Endothelial cell of umbilical vein (primary cell): Measurements from ENCODE around the gene PLXDC2. TPM values are rescaled to one million over a fixed set of nuclear protein-coding genes. Genes with fewer than 3 reads are reported as not detected.

Source experiments
- BruUV-seq: library from RNA; stranded (reverse); fragments of 400-500 nt; replicated peaks from 2 replicates; lab custom pipeline; 2021; lab: Mats Ljungman, UMichigan
- CTCF ChIA-PET: fragments of 300-600, 350-600 bp; sonication (Branson Sonifier 250); formaldehyde crosslinking; loops from one replicate; lab custom pipeline; 2021; ENCODE audit warnings: antibody characterized with exemption, inconsistent platforms; lab: Charles Lee
- POLR2A ChIA-PET: fragments of 300-600, 350-600 bp; sonication (Branson Sonifier 250); formaldehyde crosslinking; loops from one replicate; lab custom pipeline; 2021; ENCODE audit warnings: antibody characterized with exemption, inconsistent platforms; lab: Charles Lee
- DNase-seq: peaks from one replicate; pipeline ENCODE4 v3.0.0-alpha.2; 2011; ENCODE audit warnings: low read depth, low spot score
- FAIRE-seq: peaks from 2 replicates; lab custom pipeline; 2011; peaks lifted over from hg19 to GRCh38; lab: Jason Lieb, UNC
- H2AFZ ChIP-seq: 2 replicates; pipeline ENCODE4 v1.6.0; 2012; ENCODE audit warnings: low read depth, low read length, control low read depth, inconsistent platforms
- H3K27ac ChIP-seq: 2 replicates; pipeline ENCODE4 v1.5.1; 2011; ENCODE audit warnings: low read depth, mild to moderate bottlenecking, control low read depth, low read length, moderate library complexity; ENCODE audit not compliant: insufficient read depth
- H3K27me3 ChIP-seq, 2 experiments: 2 replicates each; pipeline versions ENCODE4 v1.6.0 to v1.6.1; 2011; ENCODE audit warnings: low read length in 2 of 2, mixed read lengths in 1 of 2; ENCODE audit not compliant: control insufficient read depth in 2 of 2, insufficient read depth in 2 of 2
- H3K36me3 ChIP-seq, 2 experiments: 2 replicates in 1 of 2; 3 replicates in 1 of 2; pipeline ENCODE4 v1.5.1; 2011; ENCODE audit warnings: low read length in 2 of 2, mild to moderate bottlenecking in 1 of 2, moderate library complexity in 1 of 2; ENCODE audit not compliant: control insufficient read depth in 2 of 2, insufficient read depth in 2 of 2; ENCODE audit errors: extremely low read depth in 1 of 2
- H3K4me1 ChIP-seq: 3 replicates; pipeline ENCODE4 v1.5.1; 2011; ENCODE audit warnings: mild to moderate bottlenecking, low read length; ENCODE audit not compliant: control insufficient read depth, insufficient read depth; ENCODE audit errors: extremely low read depth
- H3K4me2 ChIP-seq: 2 replicates; pipeline ENCODE4 v1.6.1; 2011; ENCODE audit warnings: low read length, control low read depth, mixed read lengths; ENCODE audit not compliant: insufficient read depth
- H3K4me3 ChIP-seq, 3 experiments: fragments of 200-600 bp in 1 of 3; sonication (generic), shearing (Covaris generic) in 1 of 3; replicated peaks in 1 of 3; 2 replicates each; pipeline ENCODE4 v1.5.1; 2011 to 2016; ENCODE audit warnings: control low read depth in 3 of 3, low read length in 3 of 3, mild to moderate bottlenecking in 2 of 3, inconsistent platforms in 1 of 3, low read depth in 1 of 3, moderate library complexity in 1 of 3; ENCODE audit not compliant: insufficient read depth in 1 of 3
- H3K79me2 ChIP-seq: 2 replicates; pipeline ENCODE4 v1.6.0; 2012; ENCODE audit warnings: low read length, inconsistent platforms; ENCODE audit not compliant: control insufficient read depth, insufficient read depth
- H3K9ac ChIP-seq: replicated peaks from 2 replicates; pipeline ENCODE3; 2011; ENCODE audit warnings: low read length, control low read depth; ENCODE audit not compliant: insufficient read depth; ENCODE audit errors: extremely low read depth
- H3K9me1 ChIP-seq: replicated peaks from 3 replicates; pipeline ENCODE4 v1.6.0; 2011; ENCODE audit warnings: mild to moderate bottlenecking, low read length; ENCODE audit not compliant: control insufficient read depth, insufficient read depth; ENCODE audit errors: extremely low read depth
- H3K9me3 ChIP-seq: replicated peaks from 2 replicates; pipeline ENCODE4 v1.5.1; 2012; ENCODE audit warnings: low read length, inconsistent platforms; ENCODE audit not compliant: control insufficient read depth, insufficient read depth
- H4K20me1 ChIP-seq: replicated peaks from 2 replicates; pipeline ENCODE3; 2011; ENCODE audit warnings: mild to moderate bottlenecking, low read length; ENCODE audit not compliant: control insufficient read depth, insufficient read depth; ENCODE audit errors: extremely low read depth
- EZH2 ChIP-seq: IDR thresholded peaks from 2 replicates; pipeline ENCODE4 v1.6.1; 2012; ENCODE audit warnings: borderline replicate concordance, low read depth, mild to moderate bottlenecking, moderate library complexity, low read length, inconsistent platforms; ENCODE audit not compliant: severe bottlenecking
- FOS ChIP-seq: IDR thresholded peaks from 2 replicates; pipeline ENCODE4 v1.6.1; 2011; ENCODE audit warnings: mild to moderate bottlenecking, low read length, moderate library complexity, borderline replicate concordance; ENCODE audit not compliant: insufficient read depth
- GATA2 ChIP-seq: IDR thresholded peaks from 2 replicates; pipeline ENCODE4 v1.7.0; 2011; ENCODE audit warnings: low read depth, mild to moderate bottlenecking, moderate library complexity, mixed read lengths, low read length; ENCODE audit not compliant: insufficient read length, insufficient read depth
- JUN ChIP-seq: IDR thresholded peaks from 2 replicates; pipeline ENCODE4 v1.6.1; 2011; ENCODE audit warnings: borderline replicate concordance, low read depth; ENCODE audit not compliant: insufficient read length, insufficient read depth
- MAX ChIP-seq: IDR thresholded peaks from 2 replicates; pipeline ENCODE4 v1.6.1; 2011; ENCODE audit not compliant: insufficient read depth, insufficient read length
- MYC ChIP-seq: IDR thresholded peaks from one replicate; pipeline ENCODE4 v1.6.1; 2011; ENCODE audit warnings: mild to moderate bottlenecking, low read depth, low read length
- POLR2A ChIP-seq: IDR thresholded peaks from 2 replicates; pipeline ENCODE4 v1.6.1; 2012; ENCODE audit warnings: low read depth, mild to moderate bottlenecking, control low read depth, low read length
- POLR2AphosphoS5 ChIP-seq: IDR thresholded peaks from 2 replicates; pipeline ENCODE4 v1.6.1; 2012; ENCODE audit warnings: low read depth, mild to moderate bottlenecking, control low read depth, low read length, moderate library complexity; ENCODE audit not compliant: insufficient read depth
- dilution Hi-C: fragments of 300-500 bp; cut with MboI; formaldehyde crosslinking; loops from one replicate; pipeline ENCODE4 v1.15.0; 2019; ENCODE audit warnings: low sequenced_read_pairs; ENCODE audit not compliant: extremely low pct_ligation_motif_present
- intact Hi-C: fragments of 100-400 bp; cut with micrococcal nuclease; formaldehyde crosslinking; loops from one replicate; pipeline ENCODE4 v1.10.0; 2022
- polyA plus RNA-seq, 4 experiments: library from polyadenylated mRNA; depleted of rRNA in 3 of 4; stranded (reverse) in 3 of 4; unstranded in 1 of 4; fragments of >200 nt; gene quantifications; 2 replicates each; pipeline versions ENCODE4 v1.2.1 to v1.2.3, GENCODE V29; 2011 to 2012; ENCODE audit warnings: missing spikeins in 1 of 4
- total RNA-seq: library from RNA; stranded (reverse); gene quantifications from 2 replicates; pipeline ENCODE4 v1.2.3, GENCODE V29; 2021
- TF ChIP-seq, protein P1 (sequence below), 2 donors: IDR thresholded peaks; 1 replicate in 1 of 2; 2 replicates in 1 of 2; pipeline ENCODE4 v1.5.1; 2011; ENCODE audit warnings: low read length in 2 of 2, mild to moderate bottlenecking in 2 of 2, moderate library complexity in 2 of 2, control low read depth in 1 of 2, inconsistent platforms in 1 of 2, low read depth in 1 of 2; ENCODE audit not compliant: insufficient read depth in 1 of 2; ENCODE audit errors: extremely low read depth in 1 of 2

Gene PLXDC2
- total and polyA plus RNA-seq, 2 donors (not counting 3 experiments of a cell fraction or from before 2014, with no cell fraction given): 0.32 to 1.2 TPM

DNA sequence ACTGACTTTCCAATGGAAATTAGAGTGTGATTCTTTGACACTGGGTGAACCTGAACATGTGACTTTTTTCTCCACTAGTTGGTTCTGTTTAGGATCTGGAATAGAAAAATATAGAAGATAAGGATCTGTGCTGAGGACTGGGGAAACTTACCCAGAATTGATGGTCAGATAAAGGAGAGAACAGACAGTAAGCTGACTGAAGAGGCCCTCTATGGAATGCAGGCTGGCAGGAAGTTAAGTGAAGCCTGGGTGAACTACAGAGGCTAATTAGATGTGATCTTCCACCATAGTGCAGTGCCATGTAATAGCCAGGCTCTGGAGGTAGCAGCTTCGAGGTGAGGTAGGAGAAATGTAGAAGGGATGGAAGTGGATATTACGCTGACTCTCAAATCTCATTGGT, 455.3 kb downstream of the PLXDC2 start:
- TF ChIP-seq POLR2AphosphoS5 (no peak), POLR2A (no peak), GATA2 (no peak), FOS (no peak), EZH2 (no peak), MYC (no peak), MAX (no peak), JUN (no peak)
- TF ChIP-seq, protein P1, sequence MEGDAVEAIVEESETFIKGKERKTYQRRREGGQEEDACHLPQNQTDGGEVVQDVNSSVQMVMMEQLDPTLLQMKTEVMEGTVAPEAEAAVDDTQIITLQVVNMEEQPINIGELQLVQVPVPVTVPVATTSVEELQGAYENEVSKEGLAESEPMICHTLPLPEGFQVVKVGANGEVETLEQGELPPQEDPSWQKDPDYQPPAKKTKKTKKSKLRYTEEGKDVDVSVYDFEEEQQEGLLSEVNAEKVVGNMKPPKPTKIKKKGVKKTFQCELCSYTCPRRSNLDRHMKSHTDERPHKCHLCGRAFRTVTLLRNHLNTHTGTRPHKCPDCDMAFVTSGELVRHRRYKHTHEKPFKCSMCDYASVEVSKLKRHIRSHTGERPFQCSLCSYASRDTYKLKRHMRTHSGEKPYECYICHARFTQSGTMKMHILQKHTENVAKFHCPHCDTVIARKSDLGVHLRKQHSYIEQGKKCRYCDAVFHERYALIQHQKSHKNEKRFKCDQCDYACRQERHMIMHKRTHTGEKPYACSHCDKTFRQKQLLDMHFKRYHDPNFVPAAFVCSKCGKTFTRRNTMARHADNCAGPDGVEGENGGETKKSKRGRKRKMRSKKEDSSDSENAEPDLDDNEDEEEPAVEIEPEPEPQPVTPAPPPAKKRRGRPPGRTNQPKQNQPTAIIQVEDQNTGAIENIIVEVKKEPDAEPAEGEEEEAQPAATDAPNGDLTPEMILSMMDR (IDR thresholded peaks at IDR 0.05; ENCODE audit: extremely low read depth in 1 of 2, insufficient read depth in 1 of 2, low read depth in 1 of 2, low read length in 2 of 2): no peak
- Histone ChIP-seq H3K4me1 (no peaks in the 10 kb centered on the region), H3K4me2 (no peak overlapping the region), H3K36me3 (no peaks in the 10 kb centered on the region), H3K9me3 (peaks cover 2% of the 10 kb centered on the region), H2AFZ (no peak overlapping the region), H3K4me3 (no peak overlapping the region), H4K20me1 (no peaks in the 10 kb centered on the region), H3K79me2 (no peaks in the 10 kb centered on the region), H3K27me3 (no peaks in the 10 kb centered on the region), H3K27ac (no peak overlapping the region), H3K9ac (no peak overlapping the region), H3K9me1 (no peaks in the 10 kb centered on the region)
- DNase-seq: no peak
- POLR2A ChIA-PET: no interaction called here
- intact Hi-C loops: no loop called here
- no TSS peak for BruUV-seq
- CTCF ChIA-PET: no interaction called here
- FAIRE-seq: no peak
- dilution Hi-C loops: no loop called here
